ENCODE results near the gene MXRA7.

DNA sequence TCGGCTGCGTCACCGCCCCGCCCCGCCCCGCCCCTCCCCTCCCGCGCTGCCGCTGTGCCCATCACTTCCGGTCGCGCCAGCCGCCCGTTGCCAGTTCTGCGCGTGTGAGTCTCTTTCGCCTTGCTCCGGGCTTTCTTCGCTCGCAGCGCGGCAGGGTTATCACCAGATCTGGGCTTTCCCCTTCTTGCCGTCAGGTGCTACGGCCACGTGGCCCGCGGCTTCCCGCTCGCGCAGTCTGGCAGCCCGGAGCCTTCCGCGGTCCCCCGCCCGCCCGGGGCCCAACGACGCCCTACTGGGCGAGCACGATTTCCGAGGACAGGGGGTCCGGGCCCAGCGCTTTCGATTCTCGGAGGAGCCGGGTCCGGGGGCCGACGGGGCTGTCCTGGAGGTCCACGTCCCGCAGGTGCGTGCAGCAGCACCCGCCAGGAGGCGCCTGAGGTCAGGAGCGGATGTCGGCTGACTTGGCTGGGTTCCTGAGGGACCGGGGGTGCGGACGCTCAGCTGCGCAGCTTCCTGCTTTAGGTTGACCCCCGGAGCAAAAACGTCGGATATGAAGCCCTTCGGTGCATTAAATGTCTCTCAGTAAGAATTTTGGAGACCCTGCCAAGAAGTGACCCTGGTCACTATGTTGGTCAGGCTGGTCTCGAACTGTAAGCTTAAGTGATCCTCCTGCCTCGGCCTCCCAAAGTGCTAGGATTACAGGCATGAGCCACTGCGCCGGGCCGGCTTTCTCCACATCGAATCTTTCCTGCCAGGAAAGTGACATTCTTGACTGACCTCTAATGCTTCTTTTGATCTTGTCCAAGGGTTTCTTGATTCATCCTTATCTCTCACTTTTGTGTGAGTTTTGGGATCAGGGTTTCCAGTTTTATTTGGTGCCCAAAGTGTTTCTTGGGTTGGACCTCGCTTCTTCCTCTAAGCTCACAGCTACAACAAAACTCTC lies 16.3 kb upstream of the MXRA7 start, which contains the start of gene METTL23:
- TF ChIP-seq EZH2phosphoT487 (conservative IDR thresholded peaks at IDR 0.05; ENCODE audit: low read length): no peak
- peak; percentile 72 for TF ChIP-seq CTCF (IDR thresholded peaks at IDR 0.05; ENCODE audit: insufficient read depth, low read length, poor library complexity, severe bottlenecking)
